Measurements from ENCODE around the gene MAMDC4.

MAMDC4 gene

GRCh38 chr9:136852664-136853595, 784 bp downstream of the MAMDC4 start:
- no peak overlapping the region for H2AFZ ChIP-seq (ENCODE audit: insufficient read depth, low read length, poor library complexity)
- H3K9ac ChIP-seq (ENCODE audit: low read length): no peak overlapping the region
- H3K79me1 ChIP-seq (ENCODE audit: low read length): peaks cover 10% of the 10 kb centered on the region
- no peak overlapping the region for H2BK120ac ChIP-seq (ENCODE audit: insufficient read depth, low read length, poor library complexity)
- DNase-seq: no peak
- no peak overlapping the region for H3K14ac ChIP-seq (ENCODE audit: low read length)
- no peak overlapping the region for H2BK12ac ChIP-seq (ENCODE audit: low read length)
- H4K12ac ChIP-seq (ENCODE audit: low read depth, low read length): no peak overlapping the region
- no peak overlapping the region for H4K91ac ChIP-seq (ENCODE audit: low read depth, low read length)
- H3K36me3 ChIP-seq (ENCODE audit: control insufficient read depth in 1 of 2, insufficient read depth in 2 of 2, low read length in 2 of 2): peaks cover 15 to 20% of the 10 kb centered on the region in 2 experiments
- peaks cover 13 to 15% of the 10 kb centered on the region in 2 experiments for H3K4me1 ChIP-seq (ENCODE audit: control insufficient read depth in 1 of 2, insufficient read depth in 2 of 2, low read length in 2 of 2)
- no peak overlapping the region for H3K18ac ChIP-seq (ENCODE audit: low read length)
- peaks cover 5% of the 10 kb centered on the region for H3K9me3 ChIP-seq (ENCODE audit: insufficient read depth, low read depth, low read length)
- H3K4ac ChIP-seq (ENCODE audit: low read depth, low read length): no peak overlapping the region
- WGBS (ENCODE audit: extremely low coverage, insufficient coverage, insufficient read length): no CpG with 5 or more reads among the region's 29 CpGs
- H3K27ac ChIP-seq (ENCODE audit: low read depth, low read length): no peak overlapping the region
- H3K27me3 ChIP-seq (ENCODE audit: insufficient read depth, low read length): no peaks in the 10 kb centered on the region
- no peak overlapping the region for H4K8ac ChIP-seq (ENCODE audit: low read depth, low read length)
- no peak overlapping the region for H2AK5ac ChIP-seq (ENCODE audit: low read length)
- H3K4me2 ChIP-seq (ENCODE audit: low read length): no peak overlapping the region
- H2BK5ac ChIP-seq (ENCODE audit: low read depth, low read length, poor library complexity): no peak overlapping the region
- peaks cover 6% of the 10 kb centered on the region for H3K79me2 ChIP-seq (ENCODE audit: control insufficient read depth, insufficient read depth, low read length, poor library complexity)
- no peak overlapping the region for H3K23ac ChIP-seq (ENCODE audit: low read length)
- H3K4me3 ChIP-seq (ENCODE audit: low read depth, low read length): no peak overlapping the region

- H3K79me2 ChIP-seq (ENCODE audit: control insufficient read depth, insufficient read depth, low read length, poor library complexity): peaks cover 3% of the 10 kb centered on the region
- no peak overlapping the region for H3K23ac ChIP-seq (ENCODE audit: low read length)
- no peak overlapping the region for H3K4ac ChIP-seq (ENCODE audit: low read depth, low read length)
- no peak overlapping the region for H2BK5ac ChIP-seq (ENCODE audit: low read depth, low read length, poor library complexity)
- no peak overlapping the region for H3K4me2 ChIP-seq (ENCODE audit: low read length)
- H3K9ac ChIP-seq (ENCODE audit: low read length): no peak overlapping the region
- no peak for DNase-seq
- peaks cover 4% of the 10 kb centered on the region for H3K79me1 ChIP-seq (ENCODE audit: low read length)
- H4K91ac ChIP-seq (ENCODE audit: low read depth, low read length): no peak overlapping the region
- peaks cover 5% of the 10 kb centered on the region for H3K9me3 ChIP-seq (ENCODE audit: insufficient read depth, low read depth, low read length)
- no peak overlapping the region for H4K12ac ChIP-seq (ENCODE audit: low read depth, low read length)
- H2AFZ ChIP-seq (ENCODE audit: insufficient read depth, low read length, poor library complexity): no peak overlapping the region
- no peak overlapping the region for H3K18ac ChIP-seq (ENCODE audit: low read length)
- H3K4me1 ChIP-seq (ENCODE audit: control insufficient read depth in 1 of 2, insufficient read depth in 2 of 2, low read length in 2 of 2): peaks cover 13% of the 10 kb centered on the region in 2 experiments
- no peak overlapping the region for H2BK12ac ChIP-seq (ENCODE audit: low read length)
- no peaks in the 10 kb centered on the region for H3K27me3 ChIP-seq (ENCODE audit: insufficient read depth, low read length)
- no peak overlapping the region for H3K14ac ChIP-seq (ENCODE audit: low read length)
- H3K4me3 ChIP-seq (ENCODE audit: low read depth, low read length): no peak overlapping the region
- WGBS (ENCODE audit: extremely low coverage, insufficient coverage, insufficient read length): no CpG with 5 or more reads among the region's 18 CpGs
- H2BK120ac ChIP-seq (ENCODE audit: insufficient read depth, low read length, poor library complexity): no peak overlapping the region
- peaks cover 21 to 26% of the 10 kb centered on the region in 2 experiments for H3K36me3 ChIP-seq (ENCODE audit: control insufficient read depth in 1 of 2, insufficient read depth in 2 of 2, low read length in 2 of 2)
- H4K8ac ChIP-seq (ENCODE audit: low read depth, low read length): no peak overlapping the region
- no peak overlapping the region for H2AK5ac ChIP-seq (ENCODE audit: low read length)
- no peak overlapping the region for H3K27ac ChIP-seq (ENCODE audit: low read depth, low read length)
Observed at GRCh38 chr9:136853596-136854112, 1.5 kb downstream of the MAMDC4 start.

DNA sequence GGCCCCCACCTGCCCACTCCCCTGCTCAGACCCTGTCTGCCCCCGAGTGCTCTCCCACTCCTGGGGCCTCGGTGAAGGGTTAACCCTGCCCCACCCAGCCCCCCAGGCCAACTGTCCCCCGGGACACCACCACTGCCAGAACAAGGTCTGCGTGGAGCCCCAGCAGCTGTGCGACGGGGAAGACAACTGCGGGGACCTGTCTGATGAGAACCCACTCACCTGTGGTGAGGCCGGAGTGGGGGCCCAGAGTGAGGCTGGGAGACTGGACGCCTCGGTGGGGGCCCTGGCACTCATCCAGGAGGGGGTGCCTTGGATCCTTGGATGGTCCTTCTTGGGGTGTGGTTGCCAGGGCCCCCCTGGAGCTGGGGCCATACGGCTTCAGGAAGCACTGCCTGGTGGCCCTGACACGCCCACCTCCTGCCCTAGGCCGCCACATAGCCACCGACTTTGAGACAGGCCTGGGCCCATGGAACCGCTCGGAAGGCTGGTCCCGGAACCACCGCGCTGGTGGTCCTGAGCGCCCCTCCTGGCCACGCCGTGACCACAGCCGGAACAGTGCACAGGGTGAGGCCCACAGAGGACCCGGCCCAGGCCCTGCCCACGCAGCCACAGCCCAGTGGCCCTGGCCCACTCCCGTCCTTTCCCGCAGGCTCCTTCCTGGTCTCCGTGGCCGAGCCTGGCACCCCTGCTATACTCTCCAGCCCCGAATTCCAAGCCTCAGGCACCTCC, 2.1 kb downstream of the MAMDC4 start:
- no peak overlapping the region for H3K4me2 ChIP-seq (ENCODE audit: low read length)
- H3K23ac ChIP-seq (ENCODE audit: low read length): no peak overlapping the region
- no peak overlapping the region for H4K8ac ChIP-seq (ENCODE audit: low read depth, low read length)
- WGBS (ENCODE audit: extremely low coverage, insufficient coverage, insufficient read length): no CpG with 5 or more reads among the region's 30 CpGs
- H3K4me3 ChIP-seq (ENCODE audit: low read depth, low read length): no peak overlapping the region
- H3K4ac ChIP-seq (ENCODE audit: low read depth, low read length): no peak overlapping the region
- H3K4me1 ChIP-seq (ENCODE audit: control insufficient read depth in 1 of 2, insufficient read depth in 2 of 2, low read length in 2 of 2): peaks cover 13% of the 10 kb centered on the region in 2 experiments
- no peak overlapping the region for H3K27ac ChIP-seq (ENCODE audit: low read depth, low read length)
- H3K14ac ChIP-seq (ENCODE audit: low read length): no peak overlapping the region
- peaks cover 3% of the 10 kb centered on the region for H3K79me2 ChIP-seq (ENCODE audit: control insufficient read depth, insufficient read depth, low read length, poor library complexity)
- peaks cover 5% of the 10 kb centered on the region for H3K9me3 ChIP-seq (ENCODE audit: insufficient read depth, low read depth, low read length)
- no peaks in the 10 kb centered on the region for H3K27me3 ChIP-seq (ENCODE audit: insufficient read depth, low read length)
- H2AFZ ChIP-seq (ENCODE audit: insufficient read depth, low read length, poor library complexity): no peak overlapping the region
- no peak overlapping the region for H4K12ac ChIP-seq (ENCODE audit: low read depth, low read length)
- H2BK5ac ChIP-seq (ENCODE audit: low read depth, low read length, poor library complexity): no peak overlapping the region
- H2AK5ac ChIP-seq (ENCODE audit: low read length): no peak overlapping the region
- H2BK120ac ChIP-seq (ENCODE audit: insufficient read depth, low read length, poor library complexity): no peak overlapping the region
- no peak overlapping the region for H2BK12ac ChIP-seq (ENCODE audit: low read length)
- H3K18ac ChIP-seq (ENCODE audit: low read length): no peak overlapping the region
- DNase-seq: no peak
- no peak overlapping the region for H3K9ac ChIP-seq (ENCODE audit: low read length)
- H3K79me1 ChIP-seq (ENCODE audit: low read length): peaks cover 2% of the 10 kb centered on the region
- H4K91ac ChIP-seq (ENCODE audit: low read depth, low read length): no peak overlapping the region
- H3K36me3 ChIP-seq (ENCODE audit: control insufficient read depth in 1 of 2, insufficient read depth in 2 of 2, low read length in 2 of 2): peaks cover 27 to 32% of the 10 kb centered on the region in 2 experiments

DNA sequence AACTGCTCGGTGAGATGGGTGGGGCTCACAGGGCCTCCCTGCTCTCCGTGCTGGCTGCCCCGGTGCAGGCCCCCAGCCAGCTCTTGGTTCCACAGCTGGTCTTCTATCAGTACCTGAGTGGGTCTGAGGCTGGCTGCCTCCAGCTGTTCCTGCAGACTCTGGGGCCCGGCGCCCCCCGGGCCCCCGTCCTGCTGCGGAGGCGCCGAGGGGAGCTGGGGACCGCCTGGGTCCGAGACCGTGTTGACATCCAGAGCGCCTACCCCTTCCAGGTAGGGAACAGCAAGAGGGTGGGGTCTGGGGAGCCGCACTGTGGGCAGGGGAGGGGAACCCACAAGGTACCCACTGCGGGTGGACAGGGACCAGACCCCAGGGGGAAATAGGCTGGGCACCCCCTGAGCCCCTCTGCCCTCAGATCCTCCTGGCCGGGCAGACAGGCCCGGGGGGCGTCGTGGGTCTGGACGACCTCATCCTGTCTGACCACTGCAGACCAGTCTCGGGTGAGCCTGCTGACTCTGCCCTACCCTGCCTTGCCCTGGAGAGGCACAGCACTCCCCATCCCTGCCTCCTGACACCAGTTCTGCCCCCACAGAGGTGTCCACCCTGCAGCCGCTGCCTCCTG, 2.8 kb downstream of the MAMDC4 start:
- Histone ChIP-seq H3K36me3 (ENCODE audit: control insufficient read depth in 1 of 2, insufficient read depth in 2 of 2, low read length in 2 of 2) (peaks cover 33 to 36% of the 10 kb centered on the region in 2 experiments), H4K91ac (ENCODE audit: low read depth, low read length) (no peak overlapping the region), H2AK5ac (ENCODE audit: low read length) (no peak overlapping the region), H3K4me2 (ENCODE audit: low read length) (no peak overlapping the region), H4K12ac (ENCODE audit: low read depth, low read length) (no peak overlapping the region), H3K4me1 (ENCODE audit: control insufficient read depth in 1 of 2, insufficient read depth in 2 of 2, low read length in 2 of 2) (peaks cover 11% of the 10 kb centered on the region in 2 experiments), H3K9ac (ENCODE audit: low read length) (no peak overlapping the region), H3K18ac (ENCODE audit: low read length) (no peak overlapping the region), H3K27ac (ENCODE audit: low read depth, low read length) (no peak overlapping the region), H3K4ac (ENCODE audit: low read depth, low read length) (no peak overlapping the region), H3K4me3 (ENCODE audit: low read depth, low read length) (no peak overlapping the region), H3K79me1 (ENCODE audit: low read length) (no peaks in the 10 kb centered on the region), H2BK12ac (ENCODE audit: low read length) (no peak overlapping the region), H3K23ac (ENCODE audit: low read length) (no peak overlapping the region), H2BK5ac (ENCODE audit: low read depth, low read length, poor library complexity) (no peak overlapping the region), H3K79me2 (ENCODE audit: control insufficient read depth, insufficient read depth, low read length, poor library complexity) (peaks cover 1% of the 10 kb centered on the region), H3K14ac (ENCODE audit: low read length) (no peak overlapping the region), H3K9me3 (ENCODE audit: insufficient read depth, low read depth, low read length) (peaks cover 5% of the 10 kb centered on the region), H3K27me3 (ENCODE audit: insufficient read depth, low read length) (no peaks in the 10 kb centered on the region), H4K8ac (ENCODE audit: low read depth, low read length) (no peak overlapping the region), H2BK120ac (ENCODE audit: insufficient read depth, low read length, poor library complexity) (no peak overlapping the region), H2AFZ (ENCODE audit: insufficient read depth, low read length, poor library complexity) (no peak overlapping the region)
- no CpG with 5 or more reads among the region's 23 CpGs for WGBS (ENCODE audit: extremely low coverage, insufficient coverage, insufficient read length)
- no peak for DNase-seq

All from trophoblast cell (in vitro differentiated cells and primary cell).